ENCODE data around the gene PLIN1. TPM values are rescaled to one million over a fixed set of nuclear protein-coding genes. Genes with fewer than 3 reads are reported as not detected.
A peak's percentile ranks its signal among the peaks of the same experiment; 100 is the strongest.

Gene PLIN1
- total RNA-seq, 1 donor from 2014 or later = 38.1 TPM

DNA sequence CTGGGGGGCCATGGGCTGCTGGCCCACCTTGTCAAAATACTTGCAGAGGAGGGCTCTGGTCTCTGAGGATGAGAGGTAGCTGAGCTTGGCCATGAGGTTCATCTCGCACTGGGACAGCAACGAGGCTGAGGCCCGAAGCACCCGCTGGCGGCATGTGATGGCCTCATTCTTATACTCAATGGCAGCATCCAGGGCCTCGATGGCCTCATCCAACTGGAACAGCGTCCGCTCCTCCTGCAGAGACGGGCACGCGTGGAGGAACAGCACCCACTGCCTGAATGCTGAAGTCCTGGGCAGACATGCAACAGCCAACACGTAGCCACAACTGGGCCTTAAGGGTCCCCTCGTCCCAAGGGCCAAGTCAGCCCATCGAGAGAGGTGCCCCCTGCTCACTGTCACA lies 48.9 kb downstream of the PLIN1 start:
- ATAC-seq = no peak
- no peak for DNase-seq (ENCODE audit: low spot score)

GRCh38 chr15:89629829-89630228 lies 49.3 kb downstream of the PLIN1 start:
- no peak for DNase-seq (ENCODE audit: low spot score)
- ATAC-seq = no peak

DNA sequence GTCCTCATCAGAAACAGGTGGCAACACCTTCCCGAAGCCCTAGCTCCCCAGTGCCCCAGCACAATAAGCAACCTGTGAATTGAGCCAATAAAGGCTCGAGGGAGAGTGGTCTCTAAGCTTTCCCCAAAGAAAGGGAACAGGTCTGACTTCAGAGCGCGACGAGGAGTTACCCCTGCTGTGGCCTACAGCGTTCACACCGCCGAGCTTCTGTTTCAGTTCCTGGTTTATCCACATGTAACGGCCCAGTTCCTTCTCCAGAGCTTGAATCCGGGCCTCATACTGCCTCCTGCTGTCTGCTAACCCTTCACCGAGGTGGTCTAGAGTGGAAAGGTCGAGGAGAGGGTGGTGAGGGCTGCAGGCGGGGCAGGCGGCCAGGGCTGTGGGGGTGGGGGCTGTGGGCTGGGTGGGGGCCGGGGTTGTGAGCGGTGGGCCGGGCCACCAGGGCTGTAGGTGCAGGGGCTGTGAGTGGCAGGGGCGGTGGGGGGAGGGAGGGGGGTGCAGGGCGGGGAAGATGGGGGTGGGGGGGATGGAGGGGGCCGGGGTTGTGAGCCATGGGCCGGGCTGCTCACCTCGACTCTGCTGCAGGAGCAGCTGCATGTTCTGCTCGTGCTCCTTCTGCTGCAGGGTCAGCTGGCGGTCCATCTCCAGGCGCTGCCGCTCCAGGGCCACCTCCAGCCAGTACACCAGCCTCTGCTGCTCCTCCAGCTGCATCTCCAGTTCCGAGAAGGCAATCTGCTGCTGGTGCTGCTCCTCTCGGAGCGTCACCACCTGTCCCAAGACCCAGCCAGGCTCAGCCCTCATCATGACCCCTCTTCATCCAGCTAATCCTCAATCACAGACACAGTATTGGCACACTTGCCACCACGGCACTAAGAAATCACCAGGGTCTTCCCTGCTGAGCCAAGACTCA lies 50.1 kb downstream of the PLIN1 start:
- DNase-seq (ENCODE audit: low spot score) (no peak), ATAC-seq (no peak)

GRCh38 chr15:89628301-89628700 lies 50.9 kb downstream of the PLIN1 start:
- no peak for DNase-seq (ENCODE audit: low spot score)
- ATAC-seq = no peak

DNA sequence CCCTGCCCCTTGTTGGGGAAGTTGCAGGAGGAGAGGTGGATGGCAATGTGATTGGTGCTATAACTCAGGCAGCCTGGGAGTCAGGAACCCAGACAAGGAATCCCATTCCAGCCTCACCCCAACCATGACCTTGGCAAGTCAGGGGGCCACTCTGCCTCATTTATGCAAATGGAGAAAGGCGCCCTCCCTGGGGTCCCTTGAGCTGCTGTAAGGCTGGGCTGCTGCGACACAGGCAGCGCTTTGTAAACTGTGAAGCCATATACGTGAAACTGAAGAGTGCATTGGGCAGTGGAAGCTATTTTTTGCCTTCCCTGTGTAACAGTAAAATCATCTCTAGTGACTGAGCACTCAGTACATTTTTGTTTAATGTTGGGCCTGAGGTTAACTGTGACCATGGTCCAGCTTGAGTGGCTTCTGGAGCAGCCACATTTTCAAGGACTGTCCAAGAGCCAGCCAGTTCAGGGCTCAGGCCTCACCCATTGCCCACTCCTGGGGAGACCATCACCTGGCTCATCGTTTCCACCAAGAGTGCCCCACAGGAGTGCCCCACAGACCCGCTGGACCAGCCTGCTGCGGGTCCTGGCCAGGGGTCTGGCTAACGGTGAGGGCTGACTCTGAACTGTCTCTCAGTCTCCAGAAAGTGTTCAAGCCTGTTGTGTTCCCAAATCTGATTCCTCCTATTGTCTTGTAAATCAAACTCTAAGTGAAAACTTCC lies 51.8 kb downstream of the PLIN1 start:
- ATAC-seq = no peak
- DNase-seq (ENCODE audit: low spot score) = no peak

- ATAC-seq (no peak), DNase-seq (ENCODE audit: low spot score) (no peak)
These were observed 53.5 kb downstream of the PLIN1 start for GRCh38 chr15:89625716-89626115.

GRCh38 chr15:89623165-89623564 lies 56.0 kb downstream of the PLIN1 start:
- DNase-seq (ENCODE audit: low spot score) (no peak), ATAC-seq (no peak)

GRCh38 chr15:89621547-89621946 lies 57.6 kb downstream of the PLIN1 start:
- no peak for ATAC-seq
- no peak for DNase-seq (ENCODE audit: low spot score)

DNA sequence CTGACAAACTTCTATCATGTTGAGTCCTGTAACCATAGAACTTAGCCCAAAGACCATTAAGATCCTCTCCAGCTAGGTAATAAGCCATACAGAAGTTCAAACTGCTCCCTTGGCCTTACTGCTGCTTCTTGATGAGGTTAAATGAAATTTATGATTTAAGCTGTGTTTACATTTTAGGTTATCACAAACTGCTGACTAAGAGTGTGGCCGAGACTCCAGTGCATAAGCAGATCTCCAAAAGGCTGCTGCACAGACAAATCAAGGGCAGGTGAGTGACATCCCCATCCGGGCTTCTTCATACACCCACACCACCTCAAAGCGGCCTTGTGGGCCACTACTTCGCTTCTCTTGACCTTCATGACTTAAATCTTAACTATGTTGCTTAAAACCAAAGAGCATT lies 62.9 kb downstream of the PLIN1 start:
- no peak for ATAC-seq
- no peak for DNase-seq (ENCODE audit: low spot score)

GRCh38 chr15:89615135-89615534 lies 64.0 kb downstream of the PLIN1 start:
- ATAC-seq (peak; percentile 77), DNase-seq (ENCODE audit: low spot score) (no peak)

Other genes with a start within 250 kb of the PLIN1 start
- 0.15 TPM for gene RHCG, start 182.8 kb downstream of the PLIN1 start, total RNA-seq
- 0.10 TPM for gene TICRR, start 103.9 kb downstream of the PLIN1 start, total RNA-seq
- 1.1 TPM for gene KIF7, start 23.9 kb downstream of the PLIN1 start, total RNA-seq
- gene PEX11A, start 11.4 kb upstream of the PLIN1 start, total RNA-seq = 25.8 TPM
- gene WDR93, start 11.4 kb upstream of the PLIN1 start, total RNA-seq = not detected
- gene MESP1, start 71.9 kb upstream of the PLIN1 start, total RNA-seq = 3.1 TPM
- gene MESP2, start 97.0 kb upstream of the PLIN1 start, total RNA-seq = 0.15 TPM
- gene ANPEP, start 135.5 kb upstream of the PLIN1 start, total RNA-seq = 383 TPM
- 26.4 TPM for gene AP3S2, start 214.6 kb upstream of the PLIN1 start, total RNA-seq
- gene ARPIN, start 233.6 kb upstream of the PLIN1 start, total RNA-seq = 6.2 TPM

Data from left lobe of liver (tissue), 2 donors.